ENCODE results near the gene HECW1. TPM values are rescaled to one million over a fixed set of nuclear protein-coding genes. Genes with fewer than 3 reads are reported as not detected.

The HECW1 gene
- total and polyA plus RNA-seq, 2 experiments from 2014 or later: 11.0 to 21.8 TPM

DNA sequence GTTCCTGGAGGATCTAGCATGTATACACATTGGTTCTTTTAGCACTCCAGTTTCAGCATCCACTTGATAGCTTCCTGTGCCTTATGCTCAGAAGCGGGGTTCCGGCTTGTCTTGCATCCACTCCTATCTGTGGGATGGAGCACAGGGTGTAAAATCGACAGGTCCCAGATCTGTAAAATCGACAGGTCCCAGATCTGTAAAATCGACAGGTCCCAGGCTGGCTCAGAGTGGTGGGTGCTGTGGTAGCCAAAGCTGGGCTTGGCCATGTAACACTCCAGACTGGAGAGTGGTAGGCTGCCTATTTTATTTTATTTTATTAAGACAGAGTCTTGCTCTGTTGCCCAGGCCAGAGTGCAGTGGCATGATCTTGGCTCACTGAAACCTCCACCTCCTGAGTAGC is 30.3 kb downstream of the HECW1 start:
- Histone ChIP-seq H3K9me2 (ENCODE audit: insufficient read depth) (peaks cover 21% of the 10 kb centered on the region; the same call in 1 of the 2 replicates), H4K20me1 (replicated peaks; ENCODE audit: insufficient read depth) (no peaks in the 10 kb centered on the region), H3K4me2 (no peak overlapping the region), H3K27me3 (ENCODE audit: insufficient read depth) (no peaks in the 10 kb centered on the region), H3K36me3 (ENCODE audit: insufficient read depth) (no peaks in the 10 kb centered on the region), H3K79me2 (replicated peaks; ENCODE audit: insufficient read depth) (no peaks in the 10 kb centered on the region), H3F3A (replicated peaks; ENCODE audit: low read depth) (no peaks in the 10 kb centered on the region), H3K4me3 (no peak overlapping the region), H2AFZ (no peak overlapping the region), H3K4me1 (ENCODE audit: insufficient read depth) (peaks cover 32% of the 10 kb centered on the region), H3K27ac (ENCODE audit: low read depth) (no peak overlapping the region)
- H3K4me3 Mint-ChIP-seq: no peak overlapping the region
- DNase-seq (ENCODE audit: low spot score) (no peak), ATAC-seq (no peak)
- peaks cover 9% of the 10 kb centered on the region; the same call in 1 of the 3 replicates for H3K36me3 Mint-ChIP-seq (ENCODE audit: low read depth)
- H3K27me3 Mint-ChIP-seq (ENCODE audit: insufficient read depth, low read depth, poor library complexity): peaks cover 6% of the 10 kb centered on the region
- no peak overlapping the region for H3K27ac Mint-ChIP-seq
- no peaks in the 10 kb centered on the region for H3K9me3 Mint-ChIP-seq
- TF ChIP-seq STAT1 (IDR thresholded peaks at IDR 0.05; ENCODE audit: unreplicated experiment) (no peak), POLR2AphosphoS5 (IDR thresholded peaks at IDR 0.05; ENCODE audit: low read depth) (no peak), NANOG (IDR thresholded peaks at IDR 0.05; ENCODE audit: borderline replicate concordance) (no peak), EZH2 (IDR thresholded peaks at IDR 0.05; ENCODE audit: low read depth, unreplicated experiment) (no peak), JUNB (IDR thresholded peaks at IDR 0.05; ENCODE audit: unreplicated experiment) (no peak), ZNF114 (CRISPR knock-in tag; IDR thresholded peaks at IDR 0.05) (no peak), ZNF331 (CRISPR knock-in tag; IDR thresholded peaks at IDR 0.05; ENCODE audit: low read depth) (no peak), EZH2phosphoT487 (IDR thresholded peaks at IDR 0.05; ENCODE audit: unreplicated experiment) (no peak), CREB1 (CRISPR knock-in tag; IDR thresholded peaks at IDR 0.05; ENCODE audit: low read depth) (no peak)
- TF ChIP-seq, protein P1, sequence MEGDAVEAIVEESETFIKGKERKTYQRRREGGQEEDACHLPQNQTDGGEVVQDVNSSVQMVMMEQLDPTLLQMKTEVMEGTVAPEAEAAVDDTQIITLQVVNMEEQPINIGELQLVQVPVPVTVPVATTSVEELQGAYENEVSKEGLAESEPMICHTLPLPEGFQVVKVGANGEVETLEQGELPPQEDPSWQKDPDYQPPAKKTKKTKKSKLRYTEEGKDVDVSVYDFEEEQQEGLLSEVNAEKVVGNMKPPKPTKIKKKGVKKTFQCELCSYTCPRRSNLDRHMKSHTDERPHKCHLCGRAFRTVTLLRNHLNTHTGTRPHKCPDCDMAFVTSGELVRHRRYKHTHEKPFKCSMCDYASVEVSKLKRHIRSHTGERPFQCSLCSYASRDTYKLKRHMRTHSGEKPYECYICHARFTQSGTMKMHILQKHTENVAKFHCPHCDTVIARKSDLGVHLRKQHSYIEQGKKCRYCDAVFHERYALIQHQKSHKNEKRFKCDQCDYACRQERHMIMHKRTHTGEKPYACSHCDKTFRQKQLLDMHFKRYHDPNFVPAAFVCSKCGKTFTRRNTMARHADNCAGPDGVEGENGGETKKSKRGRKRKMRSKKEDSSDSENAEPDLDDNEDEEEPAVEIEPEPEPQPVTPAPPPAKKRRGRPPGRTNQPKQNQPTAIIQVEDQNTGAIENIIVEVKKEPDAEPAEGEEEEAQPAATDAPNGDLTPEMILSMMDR (conservative IDR thresholded peaks at IDR 0.05; ENCODE audit: low read depth in 2 of 2): no peak
- TF ChIP-seq, protein P2, sequence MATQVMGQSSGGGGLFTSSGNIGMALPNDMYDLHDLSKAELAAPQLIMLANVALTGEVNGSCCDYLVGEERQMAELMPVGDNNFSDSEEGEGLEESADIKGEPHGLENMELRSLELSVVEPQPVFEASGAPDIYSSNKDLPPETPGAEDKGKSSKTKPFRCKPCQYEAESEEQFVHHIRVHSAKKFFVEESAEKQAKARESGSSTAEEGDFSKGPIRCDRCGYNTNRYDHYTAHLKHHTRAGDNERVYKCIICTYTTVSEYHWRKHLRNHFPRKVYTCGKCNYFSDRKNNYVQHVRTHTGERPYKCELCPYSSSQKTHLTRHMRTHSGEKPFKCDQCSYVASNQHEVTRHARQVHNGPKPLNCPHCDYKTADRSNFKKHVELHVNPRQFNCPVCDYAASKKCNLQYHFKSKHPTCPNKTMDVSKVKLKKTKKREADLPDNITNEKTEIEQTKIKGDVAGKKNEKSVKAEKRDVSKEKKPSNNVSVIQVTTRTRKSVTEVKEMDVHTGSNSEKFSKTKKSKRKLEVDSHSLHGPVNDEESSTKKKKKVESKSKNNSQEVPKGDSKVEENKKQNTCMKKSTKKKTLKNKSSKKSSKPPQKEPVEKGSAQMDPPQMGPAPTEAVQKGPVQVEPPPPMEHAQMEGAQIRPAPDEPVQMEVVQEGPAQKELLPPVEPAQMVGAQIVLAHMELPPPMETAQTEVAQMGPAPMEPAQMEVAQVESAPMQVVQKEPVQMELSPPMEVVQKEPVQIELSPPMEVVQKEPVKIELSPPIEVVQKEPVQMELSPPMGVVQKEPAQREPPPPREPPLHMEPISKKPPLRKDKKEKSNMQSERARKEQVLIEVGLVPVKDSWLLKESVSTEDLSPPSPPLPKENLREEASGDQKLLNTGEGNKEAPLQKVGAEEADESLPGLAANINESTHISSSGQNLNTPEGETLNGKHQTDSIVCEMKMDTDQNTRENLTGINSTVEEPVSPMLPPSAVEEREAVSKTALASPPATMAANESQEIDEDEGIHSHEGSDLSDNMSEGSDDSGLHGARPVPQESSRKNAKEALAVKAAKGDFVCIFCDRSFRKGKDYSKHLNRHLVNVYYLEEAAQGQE (IDR thresholded peaks at IDR 0.05; ENCODE audit: unreplicated experiment): no peak
- TF ChIP-seq, protein P3, sequence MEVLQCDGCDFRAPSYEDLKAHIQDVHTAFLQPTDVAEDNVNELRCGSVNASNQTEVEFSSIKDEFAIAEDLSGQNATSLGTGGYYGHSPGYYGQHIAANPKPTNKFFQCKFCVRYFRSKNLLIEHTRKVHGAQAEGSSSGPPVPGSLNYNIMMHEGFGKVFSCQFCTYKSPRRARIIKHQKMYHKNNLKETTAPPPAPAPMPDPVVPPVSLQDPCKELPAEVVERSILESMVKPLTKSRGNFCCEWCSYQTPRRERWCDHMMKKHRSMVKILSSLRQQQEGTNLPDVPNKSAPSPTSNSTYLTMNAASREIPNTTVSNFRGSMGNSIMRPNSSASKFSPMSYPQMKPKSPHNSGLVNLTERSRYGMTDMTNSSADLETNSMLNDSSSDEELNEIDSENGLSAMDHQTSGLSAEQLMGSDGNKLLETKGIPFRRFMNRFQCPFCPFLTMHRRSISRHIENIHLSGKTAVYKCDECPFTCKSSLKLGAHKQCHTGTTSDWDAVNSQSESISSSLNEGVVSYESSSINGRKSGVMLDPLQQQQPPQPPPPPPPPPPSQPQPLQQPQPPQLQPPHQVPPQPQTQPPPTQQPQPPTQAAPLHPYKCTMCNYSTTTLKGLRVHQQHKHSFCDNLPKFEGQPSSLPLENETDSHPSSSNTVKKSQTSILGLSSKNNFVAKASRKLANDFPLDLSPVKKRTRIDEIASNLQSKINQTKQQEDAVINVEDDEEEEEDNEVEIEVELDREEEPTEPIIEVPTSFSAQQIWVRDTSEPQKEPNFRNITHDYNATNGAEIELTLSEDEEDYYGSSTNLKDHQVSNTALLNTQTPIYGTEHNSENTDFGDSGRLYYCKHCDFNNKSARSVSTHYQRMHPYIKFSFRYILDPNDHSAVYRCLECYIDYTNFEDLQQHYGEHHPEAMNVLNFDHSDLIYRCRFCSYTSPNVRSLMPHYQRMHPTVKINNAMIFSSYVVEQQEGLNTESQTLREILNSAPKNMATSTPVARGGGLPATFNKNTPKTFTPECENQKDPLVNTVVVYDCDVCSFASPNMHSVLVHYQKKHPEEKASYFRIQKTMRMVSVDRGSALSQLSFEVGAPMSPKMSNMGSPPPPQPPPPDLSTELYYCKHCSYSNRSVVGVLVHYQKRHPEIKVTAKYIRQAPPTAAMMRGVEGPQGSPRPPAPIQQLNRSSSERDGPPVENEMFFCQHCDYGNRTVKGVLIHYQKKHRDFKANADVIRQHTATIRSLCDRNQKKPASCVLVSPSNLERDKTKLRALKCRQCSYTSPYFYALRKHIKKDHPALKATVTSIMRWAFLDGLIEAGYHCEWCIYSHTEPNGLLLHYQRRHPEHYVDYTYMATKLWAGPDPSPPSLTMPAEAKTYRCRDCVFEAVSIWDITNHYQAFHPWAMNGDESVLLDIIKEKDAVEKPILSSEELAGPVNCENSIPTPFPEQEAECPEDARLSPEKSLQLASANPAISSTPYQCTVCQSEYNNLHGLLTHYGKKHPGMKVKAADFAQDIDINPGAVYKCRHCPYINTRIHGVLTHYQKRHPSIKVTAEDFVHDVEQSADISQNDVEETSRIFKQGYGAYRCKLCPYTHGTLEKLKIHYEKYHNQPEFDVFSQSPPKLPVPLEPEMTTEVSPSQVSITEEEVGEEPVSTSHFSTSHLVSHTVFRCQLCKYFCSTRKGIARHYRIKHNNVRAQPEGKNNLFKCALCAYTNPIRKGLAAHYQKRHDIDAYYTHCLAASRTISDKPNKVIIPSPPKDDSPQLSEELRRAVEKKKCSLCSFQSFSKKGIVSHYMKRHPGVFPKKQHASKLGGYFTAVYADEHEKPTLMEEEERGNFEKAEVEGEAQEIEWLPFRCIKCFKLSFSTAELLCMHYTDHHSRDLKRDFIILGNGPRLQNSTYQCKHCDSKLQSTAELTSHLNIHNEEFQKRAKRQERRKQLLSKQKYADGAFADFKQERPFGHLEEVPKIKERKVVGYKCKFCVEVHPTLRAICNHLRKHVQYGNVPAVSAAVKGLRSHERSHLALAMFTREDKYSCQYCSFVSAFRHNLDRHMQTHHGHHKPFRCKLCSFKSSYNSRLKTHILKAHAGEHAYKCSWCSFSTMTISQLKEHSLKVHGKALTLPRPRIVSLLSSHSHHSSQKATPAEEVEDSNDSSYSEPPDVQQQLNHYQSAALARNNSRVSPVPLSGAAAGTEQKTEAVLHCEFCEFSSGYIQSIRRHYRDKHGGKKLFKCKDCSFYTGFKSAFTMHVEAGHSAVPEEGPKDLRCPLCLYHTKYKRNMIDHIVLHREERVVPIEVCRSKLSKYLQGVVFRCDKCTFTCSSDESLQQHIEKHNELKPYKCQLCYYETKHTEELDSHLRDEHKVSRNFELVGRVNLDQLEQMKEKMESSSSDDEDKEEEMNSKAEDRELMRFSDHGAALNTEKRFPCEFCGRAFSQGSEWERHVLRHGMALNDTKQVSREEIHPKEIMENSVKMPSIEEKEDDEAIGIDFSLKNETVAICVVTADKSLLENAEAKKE (CRISPR knock-in tag; IDR thresholded peaks at IDR 0.05): no peak
- TF ChIP-seq, protein P4, sequence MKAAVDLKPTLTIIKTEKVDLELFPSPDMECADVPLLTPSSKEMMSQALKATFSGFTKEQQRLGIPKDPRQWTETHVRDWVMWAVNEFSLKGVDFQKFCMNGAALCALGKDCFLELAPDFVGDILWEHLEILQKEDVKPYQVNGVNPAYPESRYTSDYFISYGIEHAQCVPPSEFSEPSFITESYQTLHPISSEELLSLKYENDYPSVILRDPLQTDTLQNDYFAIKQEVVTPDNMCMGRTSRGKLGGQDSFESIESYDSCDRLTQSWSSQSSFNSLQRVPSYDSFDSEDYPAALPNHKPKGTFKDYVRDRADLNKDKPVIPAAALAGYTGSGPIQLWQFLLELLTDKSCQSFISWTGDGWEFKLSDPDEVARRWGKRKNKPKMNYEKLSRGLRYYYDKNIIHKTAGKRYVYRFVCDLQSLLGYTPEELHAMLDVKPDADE (IDR thresholded peaks at IDR 0.05): no peak
- H3K4me1 Mint-ChIP-seq: peaks cover 38% of the 10 kb centered on the region
